ENCODE data around the gene CFAP100.

The CFAP100 gene

DNA sequence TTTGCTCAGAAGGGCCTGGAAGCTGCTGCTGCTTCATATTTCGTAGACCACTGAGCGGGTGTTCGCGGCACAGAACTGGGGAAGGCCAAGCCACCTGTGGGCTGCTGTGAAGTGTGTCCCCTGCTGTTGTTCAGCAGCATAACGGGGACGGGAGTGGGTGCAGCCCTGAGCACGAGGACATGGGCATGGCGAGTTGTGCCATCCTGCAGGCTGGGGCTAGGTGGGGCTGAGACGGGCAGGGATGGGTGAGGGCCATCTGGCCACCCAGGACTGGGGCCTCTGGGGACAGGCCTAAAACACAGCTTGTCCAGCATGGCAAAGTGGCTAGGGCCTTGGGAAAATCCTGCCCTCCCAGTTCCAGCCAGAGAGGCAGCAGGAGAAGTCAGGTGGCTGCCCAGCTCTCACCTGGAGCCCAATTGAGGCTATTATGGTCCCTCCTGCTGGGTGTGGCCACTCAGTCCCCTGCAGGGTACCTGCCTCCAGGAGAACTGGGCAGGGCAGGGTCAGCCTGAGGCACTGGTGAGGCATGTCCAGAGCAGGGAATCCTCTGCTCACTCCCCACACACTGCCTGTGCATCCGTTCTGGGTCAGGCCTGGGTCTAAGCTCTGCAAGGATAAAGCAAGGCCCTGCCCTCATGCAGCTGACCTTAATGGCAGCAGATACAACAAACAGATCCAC is 29.5 kb downstream of the CFAP100 start:
- H3K36me3 ChIP-seq (ENCODE audit: insufficient read depth, insufficient read length, low read length) = no peaks in the 10 kb centered on the region
- TF ChIP-seq ZNF274 (IDR thresholded peaks at IDR 0.05; ENCODE audit: low read depth, low read length) (no peak), YY1 (IDR thresholded peaks at IDR 0.05; ENCODE audit: insufficient read depth, insufficient read length) (no peak), SUZ12 (IDR thresholded peaks at IDR 0.05; ENCODE audit: extremely low read depth, insufficient read depth, insufficient read length) (no peak)
- peaks cover 20% of the 10 kb centered on the region; the same call in 1 of the 2 replicates for H3K9me3 ChIP-seq (ENCODE audit: insufficient read depth, low read length)
- no peak overlapping the region for H3K4me3 ChIP-seq (ENCODE audit: insufficient read length, low read depth)
- DNase-seq (ENCODE audit: low read depth, low spot score) = no peak
- H3K4me1 ChIP-seq (ENCODE audit: insufficient read depth, insufficient read length) = peaks cover 20% of the 10 kb centered on the region
- no peak overlapping the region for H3K9ac ChIP-seq (ENCODE audit: insufficient read length, low read depth)
- H3K27me3 ChIP-seq (ENCODE audit: insufficient read depth, insufficient read length) = no peaks in the 10 kb centered on the region

DNA sequence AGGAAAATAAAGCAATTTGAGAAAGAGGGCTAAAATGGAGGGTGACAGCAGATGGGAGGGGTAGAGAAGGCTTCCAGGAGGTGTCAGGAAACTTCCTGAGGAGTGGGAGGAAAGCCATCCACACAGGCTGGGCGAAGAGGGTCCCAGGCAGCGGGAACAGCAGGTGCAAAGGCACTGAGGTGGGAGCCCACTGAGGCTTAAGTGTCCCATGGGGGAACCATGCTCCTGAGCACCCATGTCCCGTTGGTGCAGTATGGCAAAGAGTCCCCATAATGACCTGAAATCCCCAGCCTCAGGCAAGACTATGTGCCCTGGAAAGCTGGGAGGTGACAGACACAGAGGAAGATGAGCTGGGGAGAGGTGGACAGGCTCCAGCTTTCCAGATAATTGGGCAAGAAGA is 30.0 kb downstream of the CFAP100 start:
- H3K36me3 ChIP-seq (ENCODE audit: insufficient read depth, insufficient read length, low read length) = no peaks in the 10 kb centered on the region
- H3K27me3 ChIP-seq (ENCODE audit: insufficient read depth, insufficient read length) = no peaks in the 10 kb centered on the region
- H3K4me3 ChIP-seq (ENCODE audit: insufficient read length, low read depth) = no peak overlapping the region
- H3K9me3 ChIP-seq (ENCODE audit: insufficient read depth, low read length) = peaks cover 20% of the 10 kb centered on the region; the same call in 1 of the 2 replicates
- peaks cover 14% of the 10 kb centered on the region for H3K4me1 ChIP-seq (ENCODE audit: insufficient read depth, insufficient read length)
- DNase-seq (ENCODE audit: low read depth, low spot score) = no peak
- H3K9ac ChIP-seq (ENCODE audit: insufficient read length, low read depth) = no peak overlapping the region
- TF ChIP-seq SUZ12 (IDR thresholded peaks at IDR 0.05; ENCODE audit: extremely low read depth, insufficient read depth, insufficient read length) = no peak
- TF ChIP-seq YY1 (IDR thresholded peaks at IDR 0.05; ENCODE audit: insufficient read depth, insufficient read length) = no peak
- no peak for TF ChIP-seq ZNF274 (IDR thresholded peaks at IDR 0.05; ENCODE audit: low read depth, low read length)

DNA sequence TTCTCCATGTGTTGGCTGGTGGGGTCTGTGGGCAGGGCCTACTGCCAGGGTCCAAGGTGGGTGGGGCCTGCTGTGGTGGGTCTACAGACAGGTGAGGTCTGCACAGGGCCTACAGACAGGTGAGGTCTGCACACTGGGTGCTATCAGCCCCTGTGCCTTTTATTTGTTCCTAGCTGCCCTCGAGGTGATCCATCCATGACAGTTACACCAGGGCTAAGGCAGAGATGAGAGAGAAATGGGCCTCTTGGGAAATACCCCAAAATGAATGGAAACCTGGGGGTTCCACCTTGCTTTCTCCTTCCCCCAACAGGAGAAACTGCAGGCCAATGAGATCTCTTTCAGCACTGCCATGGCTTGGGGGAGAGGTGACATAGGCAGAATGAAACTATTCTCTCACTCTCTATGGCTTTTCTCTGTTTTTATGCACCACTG is 36.4 kb downstream of the CFAP100 start:
- TF ChIP-seq ZNF274 (IDR thresholded peaks at IDR 0.05; ENCODE audit: low read depth, low read length) (no peak), YY1 (IDR thresholded peaks at IDR 0.05; ENCODE audit: insufficient read depth, insufficient read length) (no peak), SUZ12 (IDR thresholded peaks at IDR 0.05; ENCODE audit: extremely low read depth, insufficient read depth, insufficient read length) (no peak)
- DNase-seq (ENCODE audit: low read depth, low spot score) = no peak
- Histone ChIP-seq H3K9me3 (ENCODE audit: insufficient read depth, low read length) (peaks cover 15% of the 10 kb centered on the region; the same call in 1 of the 2 replicates), H3K4me1 (ENCODE audit: insufficient read depth, insufficient read length) (peaks cover 5% of the 10 kb centered on the region), H3K27me3 (ENCODE audit: insufficient read depth, insufficient read length) (no peaks in the 10 kb centered on the region), H3K36me3 (ENCODE audit: insufficient read depth, insufficient read length, low read length) (peaks cover 27% of the 10 kb centered on the region), H3K4me3 (ENCODE audit: insufficient read length, low read depth) (no peak overlapping the region), H3K9ac (ENCODE audit: insufficient read length, low read depth) (no peak overlapping the region)

GRCh38 chr3:126432361-126433104 is 37.8 kb downstream of the CFAP100 start:
- TF ChIP-seq ZNF274 (IDR thresholded peaks at IDR 0.05; ENCODE audit: low read depth, low read length) = no peak
- TF ChIP-seq YY1 (IDR thresholded peaks at IDR 0.05; ENCODE audit: insufficient read depth, insufficient read length) = no peak
- TF ChIP-seq SUZ12 (IDR thresholded peaks at IDR 0.05; ENCODE audit: extremely low read depth, insufficient read depth, insufficient read length) = no peak
- Histone ChIP-seq H3K4me3 (ENCODE audit: insufficient read length, low read depth) (no peak overlapping the region), H3K9ac (ENCODE audit: insufficient read length, low read depth) (no peak overlapping the region), H3K36me3 (ENCODE audit: insufficient read depth, insufficient read length, low read length) (peaks cover 42% of the 10 kb centered on the region), H3K27me3 (ENCODE audit: insufficient read depth, insufficient read length) (no peaks in the 10 kb centered on the region), H3K9me3 (ENCODE audit: insufficient read depth, low read length) (peaks cover 2% of the 10 kb centered on the region; the same call in 1 of the 2 replicates), H3K4me1 (ENCODE audit: insufficient read depth, insufficient read length) (peaks cover 5% of the 10 kb centered on the region)
- no peak for DNase-seq (ENCODE audit: low read depth, low spot score)

DNA sequence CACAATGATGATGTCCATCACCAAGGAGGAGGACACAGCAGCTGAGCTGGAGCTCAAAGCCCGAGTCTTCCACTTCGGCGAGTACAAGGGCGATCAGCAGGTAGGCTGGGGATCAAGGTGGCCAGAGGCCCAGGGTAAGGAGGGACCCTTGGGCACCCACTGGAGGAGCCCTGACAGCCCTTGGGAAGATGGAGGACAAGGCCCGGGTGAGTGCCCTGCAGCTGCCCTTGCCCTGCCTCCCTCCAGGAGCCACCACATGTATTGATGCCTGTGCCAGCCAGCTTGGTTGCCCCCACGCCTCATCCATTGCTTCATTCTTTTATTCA is 38.4 kb downstream of the CFAP100 start:
- TF ChIP-seq SUZ12 (IDR thresholded peaks at IDR 0.05; ENCODE audit: extremely low read depth, insufficient read depth, insufficient read length) (no peak), ZNF274 (IDR thresholded peaks at IDR 0.05; ENCODE audit: low read depth, low read length) (no peak), YY1 (IDR thresholded peaks at IDR 0.05; ENCODE audit: insufficient read depth, insufficient read length) (no peak)
- Histone ChIP-seq H3K4me1 (ENCODE audit: insufficient read depth, insufficient read length) (peaks cover 5% of the 10 kb centered on the region), H3K9ac (ENCODE audit: insufficient read length, low read depth) (no peak overlapping the region), H3K4me3 (ENCODE audit: insufficient read length, low read depth) (no peak overlapping the region), H3K27me3 (ENCODE audit: insufficient read depth, insufficient read length) (no peaks in the 10 kb centered on the region), H3K36me3 (ENCODE audit: insufficient read depth, insufficient read length, low read length) (peaks cover 47% of the 10 kb centered on the region), H3K9me3 (ENCODE audit: insufficient read depth, low read length) (no peaks in the 10 kb centered on the region)
- DNase-seq (ENCODE audit: low read depth, low spot score) = no peak

DNA sequence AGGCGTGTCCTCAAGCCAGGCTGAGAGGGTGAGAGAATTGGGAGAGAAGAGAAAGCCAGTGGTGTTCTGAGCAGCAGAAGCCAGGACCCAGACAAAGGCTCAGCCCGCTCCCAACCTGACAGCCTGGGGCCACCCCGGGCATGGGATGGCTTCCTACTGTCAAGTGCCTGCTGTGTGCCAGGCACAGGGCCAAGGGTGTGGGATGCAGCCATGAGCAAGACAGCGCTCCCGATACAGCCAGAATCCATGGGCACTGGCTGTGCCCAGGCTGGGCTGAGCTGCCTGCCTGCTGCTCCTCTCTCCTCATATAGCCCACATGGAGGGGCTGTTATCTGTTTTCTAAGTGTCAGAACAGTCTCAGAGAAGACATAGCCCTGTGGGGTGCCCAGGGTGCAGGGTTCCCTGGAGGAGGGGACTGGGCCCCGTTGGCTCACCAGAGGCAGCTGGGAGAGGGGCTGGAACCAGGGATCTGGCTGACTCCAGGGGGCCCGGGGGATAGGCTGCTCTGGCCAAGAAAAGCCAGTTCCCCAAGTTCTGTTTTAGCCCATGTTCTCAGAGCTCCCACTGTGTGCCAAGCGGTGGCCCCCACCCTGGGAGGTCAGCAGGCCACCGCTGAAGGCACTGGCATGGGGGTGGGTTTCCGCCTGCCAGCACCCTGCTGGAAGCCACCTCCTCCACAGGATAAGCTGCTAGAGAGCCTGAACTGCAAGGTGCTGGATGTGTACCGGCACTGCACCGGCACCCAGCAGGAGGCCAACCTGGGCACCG is 39.0 kb downstream of the CFAP100 start:
- Histone ChIP-seq H3K9me3 (ENCODE audit: insufficient read depth, low read length) (no peaks in the 10 kb centered on the region), H3K4me3 (ENCODE audit: insufficient read length, low read depth) (no peak overlapping the region), H3K9ac (ENCODE audit: insufficient read length, low read depth) (no peak overlapping the region), H3K27me3 (ENCODE audit: insufficient read depth, insufficient read length) (no peaks in the 10 kb centered on the region), H3K36me3 (ENCODE audit: insufficient read depth, insufficient read length, low read length) (peaks cover 51% of the 10 kb centered on the region), H3K4me1 (ENCODE audit: insufficient read depth, insufficient read length) (peaks cover 9% of the 10 kb centered on the region)
- no peak for TF ChIP-seq SUZ12 (IDR thresholded peaks at IDR 0.05; ENCODE audit: extremely low read depth, insufficient read depth, insufficient read length)
- no peak for TF ChIP-seq ZNF274 (IDR thresholded peaks at IDR 0.05; ENCODE audit: low read depth, low read length)
- no peak for TF ChIP-seq YY1 (IDR thresholded peaks at IDR 0.05; ENCODE audit: insufficient read depth, insufficient read length)
- DNase-seq (ENCODE audit: low read depth, low spot score) = no peak

DNA sequence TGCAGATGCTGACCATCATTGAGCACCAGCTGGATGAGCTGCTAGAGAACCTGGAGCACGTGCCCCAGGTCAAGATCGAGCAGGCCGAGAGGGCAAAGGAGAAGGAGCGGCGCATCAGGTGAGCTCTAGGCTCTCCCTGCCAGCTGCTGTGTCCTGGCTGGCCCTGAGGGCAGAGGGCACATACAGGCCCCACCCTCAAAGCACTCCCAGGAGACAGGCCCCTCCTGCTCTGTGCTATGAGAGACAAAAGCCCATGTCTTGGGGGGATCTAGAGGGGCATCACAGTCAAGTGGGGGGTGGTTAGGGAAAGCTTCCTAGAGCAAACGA is 39.5 kb downstream of the CFAP100 start:
- Histone ChIP-seq H3K4me1 (ENCODE audit: insufficient read depth, insufficient read length) (peaks cover 12% of the 10 kb centered on the region), H3K36me3 (ENCODE audit: insufficient read depth, insufficient read length, low read length) (peaks cover 54% of the 10 kb centered on the region), H3K9me3 (ENCODE audit: insufficient read depth, low read length) (no peaks in the 10 kb centered on the region), H3K9ac (ENCODE audit: insufficient read length, low read depth) (no peak overlapping the region), H3K27me3 (ENCODE audit: insufficient read depth, insufficient read length) (no peaks in the 10 kb centered on the region), H3K4me3 (ENCODE audit: insufficient read length, low read depth) (no peak overlapping the region)
- no peak for DNase-seq (ENCODE audit: low read depth, low spot score)
- no peak for TF ChIP-seq SUZ12 (IDR thresholded peaks at IDR 0.05; ENCODE audit: extremely low read depth, insufficient read depth, insufficient read length)
- TF ChIP-seq YY1 (IDR thresholded peaks at IDR 0.05; ENCODE audit: insufficient read depth, insufficient read length) = no peak
- TF ChIP-seq ZNF274 (IDR thresholded peaks at IDR 0.05; ENCODE audit: low read depth, low read length) = no peak
